ENCODE results near the gene PCYT2. TPM values are rescaled to one million over a fixed set of nuclear protein-coding genes. Genes with fewer than 3 reads are reported as not detected.

The PCYT2 gene
- 24.5 and 44.2 TPM in 2 replicates for polyA plus RNA-seq (2011; rRNA removed)
- 19.1 and 25.7 TPM in 2 replicates for polyA minus RNA-seq (2011; rRNA and poly(A)+ RNA removed)

- H3K4me3 ChIP-seq (ENCODE audit: low read depth, low read length): peak within 1 kb of the TSS; percentile 78
- ChIA-PET CTCF (no interaction called here), POLR2A (no interaction called here)
- DNase-seq (ENCODE audit: low read depth): no peak
- H3K27me3 ChIP-seq (ENCODE audit: control insufficient read depth, insufficient read depth, low read length): no peaks in the 10 kb centered on the region
- TF ChIP-seq CTCF (IDR thresholded peaks at IDR 0.05; ENCODE audit: insufficient read depth, low read depth, low read length): no peak
- H3K36me3 ChIP-seq (ENCODE audit: control insufficient read depth, insufficient read depth, low read length): peaks cover 38% of the 10 kb centered on the region
These were observed at the start of gene PCYT2 for GRCh38 chr17:81911277-81911961. Gene PCYT2, minus strand, starts transcription at chr17:81911399. Its CDS starts 44 bp downstream, at chr17:81911355.

GRCh38 chr17:81960130-81960958 lies 49.1 kb upstream of the PCYT2 start:
- no peak for DNase-seq (ENCODE audit: low read depth)
- ChIA-PET CTCF (interaction anchor here (0.5 to 3.0 kb wide), 32 partner anchors 8 to 196 kb away, joined by 3 to 218 read pairs (median 8); partner anchors contain the start of genes CENPX, DCXR, FASN and LRRC45), POLR2A (no interaction called here)
- Histone ChIP-seq H3K4me3 (ENCODE audit: low read depth, low read length) (peak overlapping the region; percentile 23; the same call in 1 of the 2 replicates), H3K27me3 (ENCODE audit: control insufficient read depth, insufficient read depth, low read length) (peaks cover 22% of the 10 kb centered on the region), H3K36me3 (ENCODE audit: control insufficient read depth, insufficient read depth, low read length) (no peaks in the 10 kb centered on the region)
- TF ChIP-seq CTCF (IDR thresholded peaks at IDR 0.05; ENCODE audit: insufficient read depth, low read depth, low read length): no peak

- Histone ChIP-seq H3K4me3 (ENCODE audit: low read depth, low read length) (peak overlapping the region; percentile 23; the same call in 1 of the 2 replicates), H3K27me3 (ENCODE audit: control insufficient read depth, insufficient read depth, low read length) (peaks cover 22% of the 10 kb centered on the region), H3K36me3 (ENCODE audit: control insufficient read depth, insufficient read depth, low read length) (no peaks in the 10 kb centered on the region)
- DNase-seq (ENCODE audit: low read depth): no peak
- ChIA-PET POLR2A (no interaction called here), CTCF (interaction anchor here (0.5 to 3.0 kb wide), 37 partner anchors 9 to 197 kb away, joined by 3 to 218 read pairs (median 7); partner anchors contain the start of genes CENPX, DCXR, LRRC45 and MAFG)
- peak; percentile 27; the same call in 1 of the 2 replicates for TF ChIP-seq CTCF (IDR thresholded peaks at IDR 0.05; ENCODE audit: insufficient read depth, low read depth, low read length)
These were observed 48.3 kb upstream of the PCYT2 start for GRCh38 chr17:81959362-81960129.

GRCh38 chr17:81958633-81959342 lies 47.6 kb upstream of the PCYT2 start:
- peaks cover 20% of the 10 kb centered on the region for H3K27me3 ChIP-seq (ENCODE audit: control insufficient read depth, insufficient read depth, low read length)
- ChIA-PET CTCF (interaction anchor here (0.6 to 7.9 kb wide), 34 partner anchors 9 to 198 kb away, joined by 3 to 218 read pairs (median 8); partner anchors contain the start of genes CENPX, DCXR, LRRC45 and MAFG), POLR2A (no interaction called here)
- DNase-seq (ENCODE audit: low read depth): no peak
- H3K4me3 ChIP-seq (ENCODE audit: low read depth, low read length): no peak overlapping the region
- TF ChIP-seq CTCF (IDR thresholded peaks at IDR 0.05; ENCODE audit: insufficient read depth, low read depth, low read length): no peak
- no peaks in the 10 kb centered on the region for H3K36me3 ChIP-seq (ENCODE audit: control insufficient read depth, insufficient read depth, low read length)

Data from BJ (cell line).